Endodermal cell (in vitro differentiated cells): ENCODE results near the gene GPRIN1. TPM values are rescaled to one million over a fixed set of nuclear protein-coding genes. Genes with fewer than 3 reads are reported as not detected.

Experiments used
- DNase-seq: peaks from one replicate; pipeline ENCODE4 v3.0.0-alpha.2; 2017
- H3K27ac ChIP-seq: 2 replicates; pipeline ENCODE4 v1.5.1; 2013; ENCODE audit warnings: mild to moderate bottlenecking, low read depth, low read length, moderate library complexity
- H3K27me3 ChIP-seq: 2 replicates; pipeline ENCODE4 v1.6.1; 2013; ENCODE audit warnings: mild to moderate bottlenecking, low read length, moderate library complexity; ENCODE audit not compliant: insufficient read depth, control insufficient read depth, poor library complexity, severe bottlenecking
- H3K36me3 ChIP-seq: 2 replicates; pipeline ENCODE4 v1.7.0; 2013; ENCODE audit warnings: mild to moderate bottlenecking, low read length, moderate library complexity; ENCODE audit not compliant: control insufficient read depth, insufficient read depth
- H3K4me1 ChIP-seq: one replicate; pipeline ENCODE4 v1.7.0; 2013; ENCODE audit warnings: low read length; ENCODE audit not compliant: control insufficient read depth, insufficient read depth
- H3K4me3 ChIP-seq: 2 replicates; pipeline ENCODE4 v1.5.1; 2013; ENCODE audit warnings: mild to moderate bottlenecking, low read length, moderate library complexity
- H3K9ac ChIP-seq: 2 replicates; pipeline ENCODE4 v1.6.1; 2013; ENCODE audit warnings: mild to moderate bottlenecking, low read length, moderate library complexity; ENCODE audit not compliant: poor library complexity, severe bottlenecking; ENCODE audit errors: extremely low read depth
- H3K9me3 ChIP-seq: 2 replicates; pipeline ENCODE4 v1.6.1; 2013; ENCODE audit warnings: mild to moderate bottlenecking, low read length, moderate library complexity; ENCODE audit not compliant: control insufficient read depth
- H3K27ac Mint-ChIP-seq: 2 replicates; pipeline ENCODE4 v1.8.0; 2020; ENCODE audit warnings: mixed read lengths
- H3K27me3 Mint-ChIP-seq: 2 replicates; pipeline ENCODE4 v1.8.0; 2021; ENCODE audit warnings: mild to moderate bottlenecking, mixed read lengths; ENCODE audit not compliant: insufficient read depth
- H3K36me3 Mint-ChIP-seq: 2 replicates; pipeline ENCODE4 v1.8.0; 2020; ENCODE audit warnings: low read depth, mixed read lengths
- H3K4me1 Mint-ChIP-seq: 2 replicates; pipeline ENCODE4 v1.8.0; 2020; ENCODE audit warnings: mixed read lengths
- H3K4me3 Mint-ChIP-seq: 2 replicates; pipeline ENCODE4 v1.8.0; 2020; ENCODE audit warnings: mild to moderate bottlenecking, moderate library complexity, mixed read lengths
- H3K9me3 Mint-ChIP-seq: 2 replicates; pipeline ENCODE4 v1.8.0; 2020; ENCODE audit warnings: mild to moderate bottlenecking, mixed read lengths
- CTCF ChIP-seq: fragments of 200-600 bp; sonication (generic); conservative IDR thresholded peaks from 2 replicates; pipeline ENCODE4 v1.5.0; 2021; ENCODE audit warnings: antibody characterized with exemption, mild to moderate bottlenecking
- WGBS, 2 experiments: methylation state at CpG; one replicate each; pipeline versions ENCODE4 v1.1.5 to v1.1.7; 2013; ENCODE audit warnings: missing lambda C conversion rate in 2 of 2, mixed read lengths in 1 of 2; ENCODE audit not compliant: insufficient coverage in 1 of 2, insufficient read length in 1 of 2; 5-methylcytosine and 5-hydroxymethylcytosine counted together
- total RNA-seq, 2 donors: library from RNA; stranded (reverse); fragmentation: NEBNext Ultra II Directional in 1 of 2; extraction: Animal tissue kit (Norgen Biotek cat#: 25700) in 1 of 2; gene quantifications; 2 replicates in 1 of 2; 3 replicates in 1 of 2; pipeline ENCODE4 v1.2.1, GENCODE V29; 2021

The GPRIN1 gene
- total RNA-seq, 2 donors from 2014 or later, result 4.5 to 4.9 TPM

GRCh38 chr5:176618783-176619182 is 8.8 kb upstream of the GPRIN1 start:
- Histone ChIP-seq H3K4me3 (no peak overlapping the region), H3K27ac (no peak overlapping the region), H3K36me3 (no peaks in the 10 kb centered on the region), H3K4me1 (no peaks in the 10 kb centered on the region), H3K27me3 (peaks cover 72% of the 10 kb centered on the region), H3K9ac (no peak overlapping the region), H3K9me3 (no peaks in the 10 kb centered on the region)
- Mint-ChIP-seq H3K9me3 (no peaks in the 10 kb centered on the region), H3K27me3 (peaks cover 84% of the 10 kb centered on the region), H3K27ac (no peak overlapping the region), H3K4me3 (no peak overlapping the region), H3K36me3 (no peaks in the 10 kb centered on the region), H3K4me1 (peaks cover 4% of the 10 kb centered on the region)
- no peak for DNase-seq
- TF ChIP-seq CTCF, result no peak
- WGBS, 2 experiments, result 65 to 67% methylated on average over 14 to 19 of the region's 19 CpGs

GRCh38 chr5:176616511-176616910 is 6.6 kb upstream of the GPRIN1 start:
- H3K27ac Mint-ChIP-seq, result no peak overlapping the region
- DNase-seq, result no peak
- 79 to 82% methylated on average over 6 of the region's 7 CpGs for WGBS, 2 experiments
- H3K4me1 ChIP-seq, result no peaks in the 10 kb centered on the region
- peaks cover 4% of the 10 kb centered on the region for H3K4me1 Mint-ChIP-seq
- TF ChIP-seq CTCF, result no peak
- H3K4me3 Mint-ChIP-seq, result no peak overlapping the region
- H3K27me3 Mint-ChIP-seq, result peaks cover 84% of the 10 kb centered on the region
- H3K36me3 ChIP-seq, result no peaks in the 10 kb centered on the region
- no peaks in the 10 kb centered on the region for H3K36me3 Mint-ChIP-seq
- H3K27me3 ChIP-seq, result peaks cover 62% of the 10 kb centered on the region
- no peak overlapping the region for H3K4me3 ChIP-seq
- H3K9ac ChIP-seq, result no peak overlapping the region
- H3K9me3 Mint-ChIP-seq, result no peaks in the 10 kb centered on the region
- H3K9me3 ChIP-seq, result no peaks in the 10 kb centered on the region
- H3K27ac ChIP-seq, result no peak overlapping the region

- H3K36me3 ChIP-seq, result no peaks in the 10 kb centered on the region
- 71 to 77% methylated on average over 3 to 8 of the region's 8 CpGs for WGBS, 2 experiments
- Mint-ChIP-seq H3K4me3 (no peak overlapping the region), H3K27me3 (peaks cover 75% of the 10 kb centered on the region), H3K36me3 (no peaks in the 10 kb centered on the region), H3K9me3 (no peaks in the 10 kb centered on the region), H3K27ac (no peak overlapping the region), H3K4me1 (no peaks in the 10 kb centered on the region)
- no peak overlapping the region for H3K4me3 ChIP-seq
- H3K9ac ChIP-seq, result no peak overlapping the region
- H3K27me3 ChIP-seq, result peaks cover 52% of the 10 kb centered on the region
- no peak for TF ChIP-seq CTCF
- no peaks in the 10 kb centered on the region for H3K4me1 ChIP-seq
- no peak for DNase-seq
- no peak overlapping the region for H3K27ac ChIP-seq
- H3K9me3 ChIP-seq, result no peaks in the 10 kb centered on the region
These were observed 5.0 kb upstream of the GPRIN1 start for GRCh38 chr5:176614805-176615478.
